K562 (cell line): ENCODE data around the gene NSMF. TPM values are rescaled to one million over a fixed set of nuclear protein-coding genes. Genes with fewer than 3 reads are reported as not detected.

Source experiments
- ATAC-seq: fragments of 200-7000 bp; cut with Tn5 transposase; 3 replicates; pipeline ENCODE4 v1.9.1; 2020; ENCODE audit warnings: moderate library complexity
- BruUV-seq: library from RNA; stranded (reverse); fragments of 400-500 nt; replicated peaks from 2 replicates; lab custom pipeline; 2021; lab: Mats Ljungman, UMichigan
- CTCF ChIA-PET: fragments of 300-600 bp; formaldehyde crosslinking; extraction: SDS; loops from one replicate; lab custom pipeline; 2021; ENCODE audit warnings: low intra/inter-chr PET ratio; lab: Yijun Ruan, JAX
- POLR2A ChIA-PET: fragments of 300-600, 350-650 bp; sonication (Branson Sonifier 250); formaldehyde crosslinking; extraction: SDS; loops from one replicate; lab custom pipeline; 2021; ENCODE audit warnings: antibody characterized with exemption, inconsistent platforms; lab: Yijun Ruan, JAX
- DNase-seq, 4 experiments: peaks; one replicate each; pipeline versions ENCODE4 v3.0.0 to v3.0.0-alpha.2; 2011 to 2018; ENCODE audit warnings: low spot score in 3 of 4, mixed read lengths in 3 of 4; ENCODE audit errors: extremely low read depth in 1 of 4
- FAIRE-seq: peaks from 2 replicates; lab custom pipeline; 2011; peaks lifted over from hg19 to GRCh38; lab: Jason Lieb, UNC
- H2AFZ ChIP-seq: 2 replicates; pipeline ENCODE4 v1.6.0; 2011; ENCODE audit warnings: low read depth, low read length, control low read depth, inconsistent platforms
- H3K27ac ChIP-seq: fragments of 200-600 bp; 3 replicates; pipeline ENCODE4 v1.8.0; 2011; ENCODE audit warnings: low read depth, mild to moderate bottlenecking, control low read depth, inconsistent platforms, low read length, moderate library complexity, mixed read lengths; ENCODE audit errors: extremely low read depth
- H3K27me3 ChIP-seq, 2 experiments: fragments of 300-600 bp in 1 of 2; 2 replicates in 1 of 2; 3 replicates in 1 of 2; pipeline versions ENCODE4 v1.6.0 to v1.8.0; 2011; ENCODE audit warnings: inconsistent platforms in 2 of 2, low read length in 2 of 2, mild to moderate bottlenecking in 1 of 2, mixed read lengths in 1 of 2, moderate library complexity in 1 of 2; ENCODE audit not compliant: control insufficient read depth in 2 of 2, insufficient read depth in 2 of 2
- H3K36me3 ChIP-seq: fragments of 300-600 bp; 3 replicates; pipeline ENCODE4 v1.8.0; 2011; ENCODE audit warnings: mild to moderate bottlenecking, low read length, inconsistent platforms; ENCODE audit not compliant: control insufficient read depth, insufficient read depth
- H3K4me1 ChIP-seq, 2 experiments: fragments of 200-600 bp in 1 of 2; replicated peaks in 1 of 2; 2 replicates in 1 of 2; 3 replicates in 1 of 2; pipeline versions ENCODE4 v1.5.1 to v1.8.0; 2011; ENCODE audit warnings: inconsistent platforms in 2 of 2, low read length in 2 of 2, mild to moderate bottlenecking in 1 of 2, mixed read lengths in 1 of 2, moderate library complexity in 1 of 2; ENCODE audit not compliant: control insufficient read depth in 2 of 2, insufficient read depth in 2 of 2
- H3K4me2 ChIP-seq: 2 replicates; pipeline ENCODE4 v1.6.1; 2011; ENCODE audit warnings: low read length, control low read depth, inconsistent platforms, mixed read lengths; ENCODE audit not compliant: insufficient read depth
- H3K4me3 ChIP-seq: fragments of 200-600 bp; sonication (generic), shearing (Covaris generic); 2 replicates; pipeline ENCODE4 v1.5.1; 2016; ENCODE audit warnings: control low read depth, inconsistent platforms
- H3K79me2 ChIP-seq: fragments of 200-600 bp; 3 replicates; pipeline ENCODE4 v1.8.0; 2011; ENCODE audit warnings: low read length, inconsistent platforms; ENCODE audit not compliant: control insufficient read depth, insufficient read depth
- H3K9ac ChIP-seq, 2 experiments: 2 replicates each; pipeline versions ENCODE4 v1.6.0 to v1.6.1; 2011; ENCODE audit warnings: low read depth in 2 of 2, low read length in 2 of 2, control low read depth in 1 of 2, inconsistent platforms in 1 of 2, mild to moderate bottlenecking in 1 of 2, mixed read lengths in 1 of 2; ENCODE audit not compliant: insufficient read depth in 1 of 2
- H3K9me1 ChIP-seq: one replicate; pipeline ENCODE4 v1.6.0; 2011; ENCODE audit warnings: inconsistent platforms, mild to moderate bottlenecking, low read length, moderate library complexity; ENCODE audit not compliant: control insufficient read depth, insufficient read depth
- H3K9me3 ChIP-seq: replicated peaks from 2 replicates; pipeline ENCODE4 v1.5.1; 2011; ENCODE audit warnings: low read depth, low read length, inconsistent platforms; ENCODE audit not compliant: control insufficient read depth, insufficient read depth
- H4K20me1 ChIP-seq: replicated peaks from 2 replicates; pipeline ENCODE4 v1.6.1; 2011; ENCODE audit warnings: low read length, inconsistent platforms, mixed read lengths; ENCODE audit not compliant: control insufficient read depth, insufficient read depth
- GATA2 ChIP-seq: sonication (generic); formaldehyde crosslinking; IDR thresholded peaks from 2 replicates; pipeline ENCODE4 v1.4.0; 2020; ENCODE audit warnings: mild to moderate bottlenecking, missing genetic modification reagents
- MCM5 ChIP-seq: fragments of 450-650 bp; IDR thresholded peaks from 2 replicates; pipeline ENCODE4 v1.6.1; 2016; ENCODE audit warnings: low read depth
- MECOM ChIP-seq: fragments of 250-450 bp; sonication (Bioruptor Pico); IDR thresholded peaks from 2 replicates; pipeline ENCODE4 v1.8.0; 2022; ENCODE audit warnings: inconsistent platforms
- MLX ChIP-seq, 2 experiments: fragments of 450-650 bp in 1 of 2; sonication (generic) in 1 of 2; formaldehyde crosslinking; conservative IDR thresholded peaks; 2 replicates each; pipeline versions ENCODE4 v1.4.0 to v1.8.1; 2020 to 2022; ENCODE audit warnings: mild to moderate bottlenecking in 1 of 2, missing genetic modification reagents in 1 of 2
- NBN ChIP-seq: fragments of 450-650 bp; IDR thresholded peaks from 2 replicates; pipeline ENCODE4 v1.6.1; 2016; ENCODE audit warnings: low read depth, mild to moderate bottlenecking
- POLR2G ChIP-seq: fragments of 200-400 bp; formaldehyde crosslinking; IDR thresholded peaks from 2 replicates; pipeline ENCODE4 v1.6.1; 2017; ENCODE audit warnings: low read depth, mild to moderate bottlenecking, antibody characterized with exemption, low read length, moderate library complexity
- SFPQ ChIP-seq: fragments of 200-400 bp; formaldehyde crosslinking; IDR thresholded peaks from 2 replicates; pipeline ENCODE4 v1.6.1; 2017; ENCODE audit warnings: mild to moderate bottlenecking, low read depth, low read length, moderate library complexity
- TAL1 ChIP-seq: fragments of 450-650 bp; IDR thresholded peaks from 2 replicates; pipeline ENCODE4 v1.6.1; 2016; ENCODE audit warnings: mild to moderate bottlenecking
- U2AF1 ChIP-seq: fragments of 200-400 bp; formaldehyde crosslinking; optimal IDR thresholded peaks from 2 replicates; pipeline ENCODE3; 2017; ENCODE audit warnings: mild to moderate bottlenecking, low read depth, low read length, moderate library complexity
- WHSC1 ChIP-seq: IDR thresholded peaks from one replicate; pipeline ENCODE4 v1.6.1; 2012; ENCODE audit warnings: low read length, control low read depth, inconsistent platforms
- ZKSCAN1 ChIP-seq: fragments of 150-350 bp; IDR thresholded peaks from 2 replicates; pipeline ENCODE4 v1.6.1; 2016; ENCODE audit warnings: low read depth, low read length
- ZNF589 ChIP-seq: fragments of 200-800 bp; sonication (Bioruptor generic); IDR thresholded peaks from 2 replicates; pipeline ENCODE4 v1.6.1; 2016; ENCODE audit warnings: low read depth, missing genetic modification characterization, missing compliant biosample characterization
- ZNF785 ChIP-seq: fragments of 250-450 bp; sonication (Bioruptor Pico); IDR thresholded peaks from 2 replicates; pipeline ENCODE4 v1.4.0; 2020; ENCODE audit warnings: mild to moderate bottlenecking
- WGBS: fragments of 100-300 bp; shearing (Covaris generic); methylation state at CpG from one replicate; pipeline ENCODE4 v1.1.6; 2016; ENCODE audit warnings: low coverage, mixed read lengths; ENCODE audit not compliant: insufficient coverage; ENCODE audit errors: missing lambda C conversion rate; 5-methylcytosine and 5-hydroxymethylcytosine counted together
- in situ Hi-C: fragments of 300-500 bp; cut with MboI; formaldehyde crosslinking; loops from 4 replicates; pipeline ENCODE4 v1.15.0; 2018; ENCODE audit warnings: inconsistent platforms, mixed read lengths
- intact Hi-C: fragments of 100-400 bp; cut with micrococcal nuclease; formaldehyde crosslinking; loops from 2 replicates; pipeline ENCODE4 v1.14.2; 2022
- polyA plus RNA-seq, 8 experiments: library from polyadenylated mRNA; depleted of rRNA in 4 of 8; stranded (reverse) in 5 of 8; unstranded in 3 of 8; fragments of >200 nt; fragmentation: Nextera tagmentation in 2 of 8; fragmentation: Illumina TruSeq in 1 of 8; extraction: Ambion mirVana in 2 of 8; extraction: Trizol in 1 of 8; gene quantifications; 2 replicates each; pipeline versions ENCODE4 v1.2.1 to v1.2.3, GENCODE V29; 2011 to 2014; ENCODE audit warnings: inconsistent platforms in 1 of 8, missing spikeins in 1 of 8
- total RNA-seq, 7 experiments: library from RNA; depleted of rRNA in 6 of 7; stranded (reverse); fragments of >200 nt in 6 of 7; fragmentation: Illumina TruSeq in 2 of 7; extraction: Trizol in 2 of 7; gene quantifications; 2 replicates each; pipeline versions ENCODE4 v1.2.1 to v1.2.3, GENCODE V29; 2011 to 2021; ENCODE audit warnings: low replicate concordance in 1 of 7

The NSMF gene
- total and polyA plus RNA-seq, 9 of the 15 experiments (the other 6 are each of a cell fraction or from before 2014, with no cell fraction given) = 0.20 to 82.7 (median 29.3) TPM

GRCh38 chr9:137465720-137466388 lies 6.7 kb upstream of the NSMF start (continued):
- TF ChIP-seq ZNF785 (CRISPR knock-in tag) = no peak

GRCh38 chr9:137465000-137465719 lies 6.0 kb upstream of the NSMF start:
- peaks cover 11 to 67% of the 10 kb centered on the region in 2 experiments; a peak in 4 of 5 replicates for H3K4me1 ChIP-seq
- no peak for ATAC-seq
- no TSS peak for BruUV-seq
- H2AFZ ChIP-seq = no peak overlapping the region
- 59% methylated on average over 17 of the region's 23 CpGs for WGBS
- no peak overlapping the region for H3K4me2 ChIP-seq
- intact Hi-C loops (no loop called here), in situ Hi-C loops (no loop called here)
- no peak for DNase-seq
- no peaks in the 10 kb centered on the region for H3K27me3 ChIP-seq
- H3K4me3 ChIP-seq = no peak overlapping the region
- CTCF ChIA-PET = interaction anchor here (0.6 kb wide), 1 partner anchor 1112 kb away, joined by 4 read pairs; no protein-coding TSS in a partner anchor
- TF ChIP-seq POLR2G (no peak), WHSC1 (no peak), SFPQ (no peak), ZKSCAN1 (no peak), U2AF1 (no peak), NBN (no peak), MECOM (no peak), MLX (CRISPR knock-in tag; conservative IDR thresholded peaks at IDR 0.05) (no peak), MCM5 (no peak), TAL1 (no peak), GATA2 (CRISPR knock-in tag) (no peak), ZNF589 (CRISPR knock-in tag) (no peak)
- no peaks in the 10 kb centered on the region for H4K20me1 ChIP-seq
- POLR2A ChIA-PET = no interaction called here
- H3K9me1 ChIP-seq = no peaks in the 10 kb centered on the region
- peak overlapping the region in 1 of 2 experiments; percentile 58; a peak in 1 of 4 replicates for H3K9ac ChIP-seq
- H3K27ac ChIP-seq = no peak overlapping the region
- H3K79me2 ChIP-seq = no peaks in the 10 kb centered on the region
- no peak for FAIRE-seq
- no peaks in the 10 kb centered on the region for H3K9me3 ChIP-seq
- H3K36me3 ChIP-seq = no peaks in the 10 kb centered on the region
